ENCODE data around the gene AP5S1.

AP5S1 gene

GRCh38 chr20:3874194-3874844 is 54.0 kb downstream of the AP5S1 start:
- DNase-seq (ENCODE audit: low read depth, low spot score), result no peak

GRCh38 chr20:3875378-3875974 is 55.1 kb downstream of the AP5S1 start:
- DNase-seq (ENCODE audit: low read depth, low spot score), result no peak

GRCh38 chr20:3876000-3876399 is 55.7 kb downstream of the AP5S1 start:
- no peak for DNase-seq (ENCODE audit: low read depth, low spot score)

GRCh38 chr20:3876676-3877075 is 56.3 kb downstream of the AP5S1 start:
- no peak for DNase-seq (ENCODE audit: low read depth, low spot score)
